ENCODE measurements around the gene HSBP1. TPM values are rescaled to one million over a fixed set of nuclear protein-coding genes. Genes with fewer than 3 reads are reported as not detected.
A peak's percentile ranks its signal among the peaks of the same experiment; 100 is the strongest.

The HSBP1 gene
- total and polyA plus RNA-seq, 2 of the 8 experiments (the other 6 are each of a cell fraction or from before 2014, with no cell fraction given), result 78.4 to 219 TPM

- no peak overlapping the region for H3K4me2 ChIP-seq (ENCODE audit: insufficient read depth in 1 of 2, low read depth in 2 of 2, low read length in 2 of 2)
- no peaks in the 10 kb centered on the region for H3K23me2 ChIP-seq (ENCODE audit: low read depth, low read length)
- no peak overlapping the region for H3K4me3 ChIP-seq (ENCODE audit: extremely low read depth in 1 of 4, insufficient read depth in 2 of 4, low read depth in 3 of 4, low read length in 4 of 4)
- no peak overlapping the region for H3K27ac ChIP-seq (ENCODE audit: low read depth, low read length)
- ChIA-PET CTCF (ENCODE audit: partially characterized antibody) (interaction anchor here (0.7 to 3.2 kb wide), 3 partner anchors 22 to 37 kb away, joined by 3 to 11 read pairs (median 6); no protein-coding TSS in a partner anchor), POLR2A (ENCODE audit: partially characterized antibody) (no interaction called here)
- H3K4me1 ChIP-seq (replicated peaks in 1 of 4; ENCODE audit: control insufficient read depth in 3 of 4, insufficient read depth in 4 of 4, low read length in 3 of 4), result peaks cover 0 to 11% (median 4%) of the 10 kb centered on the region in 4 experiments; a peak in 4 of 7 replicates
- no peak overlapping the region for H3K23ac ChIP-seq (ENCODE audit: insufficient read length)
- H2BK5ac ChIP-seq (ENCODE audit: low read depth, low read length), result peak overlapping the region; percentile 15; the same call in 1 of the 2 replicates
- no peaks in the 10 kb centered on the region for H4K20me1 ChIP-seq (replicated peaks in 1 of 2; ENCODE audit: control insufficient read depth in 1 of 2, insufficient read depth in 2 of 2, low read length in 2 of 2)
- H4K8ac ChIP-seq (ENCODE audit: extremely low read depth, insufficient read depth, low read length), result no peak overlapping the region
- no peak overlapping the region for H2BK20ac ChIP-seq (ENCODE audit: low read length)
- peak overlapping the region; percentile 11 for H3K18ac ChIP-seq (ENCODE audit: extremely low read depth, low read length)
- no peak overlapping the region for H2BK12ac ChIP-seq (ENCODE audit: low read depth, low read length)
- no peak overlapping the region for H2AFZ ChIP-seq (ENCODE audit: low read length)
- TF ChIP-seq YY1 (IDR thresholded peaks at IDR 0.05; ENCODE audit: low read depth, low read length), result no peak
- TF ChIP-seq TBP (IDR thresholded peaks at IDR 0.05; ENCODE audit: low read depth, low read length), result no peak
- no peak for TF ChIP-seq TAF7 (optimal IDR thresholded peaks at IDR 0.05; ENCODE audit: borderline replicate concordance, low read depth, low read length)
- no peak for TF ChIP-seq SIRT6 (IDR thresholded peaks at IDR 0.05; ENCODE audit: low read length)
- peak; percentile 72 for TF ChIP-seq MAX (IDR thresholded peaks at IDR 0.05)
- TF ChIP-seq ASH2L (IDR thresholded peaks at IDR 0.05; ENCODE audit: low read length), result no peak
- TF ChIP-seq, protein P1, sequence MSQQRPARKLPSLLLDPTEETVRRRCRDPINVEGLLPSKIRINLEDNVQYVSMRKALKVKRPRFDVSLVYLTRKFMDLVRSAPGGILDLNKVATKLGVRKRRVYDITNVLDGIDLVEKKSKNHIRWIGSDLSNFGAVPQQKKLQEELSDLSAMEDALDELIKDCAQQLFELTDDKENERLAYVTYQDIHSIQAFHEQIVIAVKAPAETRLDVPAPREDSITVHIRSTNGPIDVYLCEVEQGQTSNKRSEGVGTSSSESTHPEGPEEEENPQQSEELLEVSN (IDR thresholded peaks at IDR 0.05), result peak; percentile 61; the same call in 1 of the 2 replicates
- TF ChIP-seq KDM5A (IDR thresholded peaks at IDR 0.05; ENCODE audit: low read length), result no peak
- H3K36me3 ChIP-seq (ENCODE audit: control insufficient read depth in 2 of 4, insufficient read depth in 4 of 4, low read length in 3 of 4), result no peaks in the 10 kb centered on the region
- H3K9ac ChIP-seq (replicated peaks in 1 of 4; ENCODE audit: extremely low read depth in 1 of 4, low read depth in 3 of 4, low read length in 3 of 4), result no peak overlapping the region
- DNase-seq (ENCODE audit: low read depth in 1 of 2, low spot score in 2 of 2), result no peak
- no peaks in the 10 kb centered on the region for H3K27me3 ChIP-seq (replicated peaks in 1 of 4; ENCODE audit: control insufficient read depth in 3 of 4, extremely low read depth in 1 of 4, insufficient read depth in 3 of 4, low read length in 3 of 4)
- H2AK5ac ChIP-seq (ENCODE audit: low read depth, low read length), result no peak overlapping the region
- H3K56ac ChIP-seq (replicated peaks; ENCODE audit: insufficient read length, low read depth, low read length), result no peak overlapping the region
- no peaks in the 10 kb centered on the region for H3K79me1 ChIP-seq (ENCODE audit: low read depth, low read length)
- no peaks in the 10 kb centered on the region for H3K9me3 ChIP-seq (ENCODE audit: insufficient read depth in 2 of 2, low read depth in 1 of 2, low read length in 1 of 2)
- H3K4ac ChIP-seq (replicated peaks; ENCODE audit: insufficient read length, low read depth, low read length), result peak overlapping the region; percentile 27
- WGBS, 2 experiments (ENCODE audit: extremely low coverage in 1 of 2, insufficient coverage in 1 of 2, insufficient read length in 1 of 2, insufficient replicate concordance in 2 of 2, low coverage in 1 of 2, low lambda C conversion rate in 2 of 2, missing lambda C conversion rate in 1 of 2), result 70% methylated on average over 6 of the region's 6 CpGs; no CpG with 5 or more reads in 1 of the 2 experiments
- FAIRE-seq, result no peak
- peak overlapping the region; percentile 30 for H4K91ac ChIP-seq (replicated peaks; ENCODE audit: insufficient read length, low read length)
- no peak overlapping the region for H3K14ac ChIP-seq (ENCODE audit: insufficient read length)
- no peaks in the 10 kb centered on the region for H3K79me2 ChIP-seq (ENCODE audit: control insufficient read depth in 1 of 2, insufficient read depth in 2 of 2, low read length in 2 of 2)
- no peak overlapping the region for H2BK15ac ChIP-seq (ENCODE audit: low read length)
- H2BK120ac ChIP-seq (replicated peaks; ENCODE audit: low read depth, low read length), result peak overlapping the region; percentile 20
- peak overlapping the region; percentile 13 for H4K5ac ChIP-seq (ENCODE audit: insufficient read length, low read depth, low read length)
Observed at GRCh38 chr16:83849421-83849820, 41.6 kb downstream of the HSBP1 start.

Data from H1 (cell line).